Forelimb muscle (tissue), 1 donor: ENCODE data around the gene LZTS3. TPM values are rescaled to one million over a fixed set of nuclear protein-coding genes. Genes with fewer than 3 reads are reported as not detected.

Experiments used
- polyA plus RNA-seq: library from polyadenylated mRNA; unstranded; fragments of 120-200 nt; gene quantifications from one replicate; pipeline ENCODE4 v1.2.1, GENCODE V29; 2013; ENCODE audit not compliant: insufficient read length

The LZTS3 gene
- polyA plus RNA-seq, 1 donor, result 3.5 TPM

Other genes with a start within 250 kb of the LZTS3 start
- 0.19 TPM for gene GNRH2, start 129.9 kb downstream of the LZTS3 start, polyA plus RNA-seq
- 35.0 TPM for gene MRPS26, start 127.5 kb downstream of the LZTS3 start, polyA plus RNA-seq
- 0.47 TPM for gene OXT, start 101.9 kb downstream of the LZTS3 start, polyA plus RNA-seq
- not detected for gene AVP, start 88.8 kb downstream of the LZTS3 start, polyA plus RNA-seq
- gene FASTKD5, start 13.7 kb downstream of the LZTS3 start, polyA plus RNA-seq, result 10.2 TPM
- 5.0 TPM for gene UBOX5, start 13.7 kb downstream of the LZTS3 start, polyA plus RNA-seq
- gene DDRGK1, start 31.1 kb upstream of the LZTS3 start, polyA plus RNA-seq, result 30.3 TPM
- 45.6 TPM for gene ITPA, start 35.9 kb upstream of the LZTS3 start, polyA plus RNA-seq
- 1.1 TPM for gene SLC4A11, start 65.6 kb upstream of the LZTS3 start, polyA plus RNA-seq
- 14.6 TPM for gene DNAAF9, start 234.1 kb upstream of the LZTS3 start, polyA plus RNA-seq